ENCODE measurements around the gene YBEY. TPM values are rescaled to one million over a fixed set of nuclear protein-coding genes. Genes with fewer than 3 reads are reported as not detected.

Gene YBEY
- total RNA-seq, 4 donors from 2014 or later: 5.3 to 32.6 (median 17.5) TPM

DNA sequence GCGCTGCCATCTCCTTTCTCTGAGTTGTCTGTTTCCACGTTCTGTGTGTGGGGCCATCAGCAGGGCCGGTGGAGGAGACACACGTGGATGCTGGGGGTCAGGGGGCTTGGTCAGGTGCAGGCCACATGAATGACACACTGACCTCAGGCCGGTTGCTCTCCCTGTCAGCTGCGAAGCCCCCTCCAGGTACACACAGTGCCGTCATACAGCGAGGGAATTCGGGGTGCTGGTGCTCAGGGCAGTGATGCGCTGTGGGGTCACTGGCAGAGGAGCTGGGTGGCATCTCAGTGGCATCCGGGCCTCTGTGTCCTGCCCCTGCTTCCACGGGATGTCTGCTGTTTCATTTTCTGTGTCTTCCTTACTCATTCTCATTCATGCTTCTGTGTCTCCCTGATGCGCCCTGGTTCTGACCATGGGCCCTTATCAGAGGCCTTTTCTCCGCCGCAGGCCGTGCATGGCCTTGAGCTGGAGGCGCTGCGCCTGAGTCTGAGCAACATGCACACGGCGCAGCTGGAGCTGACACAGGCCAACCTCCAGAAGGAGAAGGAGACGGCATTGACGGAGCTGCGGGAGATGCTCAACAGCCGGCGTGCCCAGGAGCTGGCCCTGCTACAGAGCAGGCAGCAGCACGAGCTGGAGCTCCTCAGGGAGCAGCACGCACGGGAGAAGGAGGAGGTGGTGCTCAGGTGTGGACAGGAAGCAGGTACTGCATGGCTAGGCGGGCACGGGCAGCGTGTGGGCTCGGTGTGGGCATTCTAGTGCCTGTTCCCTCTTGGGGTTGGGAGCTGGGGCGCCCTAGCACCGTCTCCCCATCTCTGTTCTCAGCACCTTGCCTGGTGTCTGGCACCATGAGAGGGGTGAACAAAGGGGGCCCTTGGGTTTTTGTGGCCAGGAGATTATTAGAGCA is 60.4 kb downstream of the YBEY start:
- no peaks in the 10 kb centered on the region for H3K4me1 ChIP-seq
- no peaks in the 10 kb centered on the region for H3K27me3 ChIP-seq
- H3K4me3 ChIP-seq: no peak overlapping the region
- peaks cover 0 to 61% (median 0%) of the 10 kb centered on the region in 3 donors for H3K36me3 ChIP-seq
- no peak overlapping the region for H3K27ac ChIP-seq
- no peak for TF ChIP-seq POLR2A (IDR thresholded peaks at IDR 0.05)
- TF ChIP-seq, protein P1, sequence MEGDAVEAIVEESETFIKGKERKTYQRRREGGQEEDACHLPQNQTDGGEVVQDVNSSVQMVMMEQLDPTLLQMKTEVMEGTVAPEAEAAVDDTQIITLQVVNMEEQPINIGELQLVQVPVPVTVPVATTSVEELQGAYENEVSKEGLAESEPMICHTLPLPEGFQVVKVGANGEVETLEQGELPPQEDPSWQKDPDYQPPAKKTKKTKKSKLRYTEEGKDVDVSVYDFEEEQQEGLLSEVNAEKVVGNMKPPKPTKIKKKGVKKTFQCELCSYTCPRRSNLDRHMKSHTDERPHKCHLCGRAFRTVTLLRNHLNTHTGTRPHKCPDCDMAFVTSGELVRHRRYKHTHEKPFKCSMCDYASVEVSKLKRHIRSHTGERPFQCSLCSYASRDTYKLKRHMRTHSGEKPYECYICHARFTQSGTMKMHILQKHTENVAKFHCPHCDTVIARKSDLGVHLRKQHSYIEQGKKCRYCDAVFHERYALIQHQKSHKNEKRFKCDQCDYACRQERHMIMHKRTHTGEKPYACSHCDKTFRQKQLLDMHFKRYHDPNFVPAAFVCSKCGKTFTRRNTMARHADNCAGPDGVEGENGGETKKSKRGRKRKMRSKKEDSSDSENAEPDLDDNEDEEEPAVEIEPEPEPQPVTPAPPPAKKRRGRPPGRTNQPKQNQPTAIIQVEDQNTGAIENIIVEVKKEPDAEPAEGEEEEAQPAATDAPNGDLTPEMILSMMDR (IDR thresholded peaks at IDR 0.05): no peak
- no peaks in the 10 kb centered on the region for H3K9me3 ChIP-seq
- no peak for DNase-seq

DNA sequence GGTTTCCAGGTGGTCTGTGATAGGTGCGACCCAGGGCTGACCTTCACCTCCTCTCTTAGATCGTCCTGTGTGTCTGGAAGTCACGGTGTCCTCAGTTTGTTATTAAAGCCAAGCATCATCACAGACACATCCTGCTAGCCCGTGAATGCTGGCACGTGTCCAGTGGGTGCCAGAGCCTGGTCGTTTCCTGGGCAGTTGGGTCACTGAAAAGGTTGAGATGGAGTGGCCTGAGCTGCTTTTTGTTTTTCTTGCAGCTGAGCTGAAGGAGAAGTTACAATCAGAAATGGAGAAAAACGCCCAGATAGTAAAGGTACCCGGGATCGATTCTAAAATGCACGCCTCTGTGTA is 61.0 kb downstream of the YBEY start:
- Histone ChIP-seq H3K27me3 (no peaks in the 10 kb centered on the region), H3K4me1 (no peaks in the 10 kb centered on the region), H3K9me3 (no peaks in the 10 kb centered on the region), H3K4me3 (no peak overlapping the region), H3K27ac (no peak overlapping the region), H3K36me3 (peaks cover 0 to 68% (median 0%) of the 10 kb centered on the region in 3 donors)
- TF ChIP-seq, protein P1 (IDR thresholded peaks at IDR 0.05): no peak
- no peak for TF ChIP-seq POLR2A (IDR thresholded peaks at IDR 0.05)
- DNase-seq: no peak

Other genes starting within 250 kb of the YBEY start
- gene COL6A2, start 188.2 kb upstream of the YBEY start, total RNA-seq: 1,000 to 10,000 TPM in 1 of 4 donors, 100 to 1,000 TPM in 2, 10 to 100 TPM in 1; 59.9 to 1,087 (median 166) TPM
- gene FTCD, start 130.8 kb upstream of the YBEY start, total RNA-seq: 1 to 10 TPM in 1 of 4 donors, under 1 TPM in 1, not detected in 2; 0.67 to 1.0 TPM
- 10 to 100 TPM in 1 of 4 donors, 1 to 10 TPM in 3; 1.1 to 13.2 (median 2.6) TPM for gene SPATC1L, start 101.9 kb upstream of the YBEY start, total RNA-seq
- gene LSS, start 57.6 kb upstream of the YBEY start, total RNA-seq: 100 to 1,000 TPM in 1 of 4 donors, 10 to 100 TPM in 3; 43.7 to 172 (median 66.5) TPM
- gene MCM3AP, start 731 bp upstream of the YBEY start, total RNA-seq: 100 to 1,000 TPM in 3 of 4 donors, 10 to 100 TPM in 1; 96.7 to 178 (median 148) TPM
- 10 to 100 TPM in 2 of 4 donors, 1 to 10 TPM in 2; 4.6 to 20.6 (median 11.4) TPM for gene C21orf58, start 37.5 kb downstream of the YBEY start, total RNA-seq
- gene PCNT, start 37.8 kb downstream of the YBEY start, total RNA-seq: 100 to 1,000 TPM in 1 of 4 donors, 10 to 100 TPM in 3; 29.2 to 119 (median 59.5) TPM
- 100 to 1,000 TPM in 1 of 4 donors, 10 to 100 TPM in 3; 69.9 to 108 (median 85.3) TPM for gene DIP2A, start 172.5 kb downstream of the YBEY start, total RNA-seq

Measured in Peyer's patch (tissue), 4 donors.